ENCODE data around the gene PRXL2B.
"Not testable (repeated sequence)": the region's sequence is repeated elsewhere in the genome, so short reads cannot be mapped to it uniquely, and the experiment has no call there.

PRXL2B gene

GRCh38 chr1:2586154-2587070, at the start of gene PRXL2B:
Gene PRXL2B (plus strand): TSS chr1:2586777. CDS start chr1:2586886, 109 bp downstream.
- in situ Hi-C loops (cut with MboI; ENCODE audit: low sequenced_read_pairs): no loop called here

GRCh38 chr1:2537784-2538115, 48.8 kb upstream of the PRXL2B start:
- in situ Hi-C loops (cut with MboI; ENCODE audit: low sequenced_read_pairs): no loop called here

- in situ Hi-C loops (cut with MboI; ENCODE audit: low sequenced_read_pairs): no loop called here
Observed at GRCh38 chr1:2538376-2538775, 48.2 kb upstream of the PRXL2B start.

- in situ Hi-C loops (cut with MboI; ENCODE audit: low sequenced_read_pairs): no loop called here
Observed at GRCh38 chr1:2538872-2539271, 47.7 kb upstream of the PRXL2B start.

GRCh38 chr1:2539312-2539907, 47.2 kb upstream of the PRXL2B start:
- in situ Hi-C loops (cut with MboI; ENCODE audit: low sequenced_read_pairs): no loop called here

- in situ Hi-C loops (cut with MboI; ENCODE audit: low sequenced_read_pairs): no loop called here
Observed at GRCh38 chr1:2540816-2541492, 45.6 kb upstream of the PRXL2B start.

- in situ Hi-C loops (cut with MboI; ENCODE audit: low sequenced_read_pairs): no loop called here
Observed at GRCh38 chr1:2541619-2542245, 44.8 kb upstream of the PRXL2B start.

GRCh38 chr1:2542246-2542915, 44.2 kb upstream of the PRXL2B start:
- in situ Hi-C loops (cut with MboI; ENCODE audit: low sequenced_read_pairs): no loop called here

- in situ Hi-C loops (cut with MboI; ENCODE audit: low sequenced_read_pairs): no loop called here
Observed at GRCh38 chr1:2543543-2544092, 43.0 kb upstream of the PRXL2B start.

- in situ Hi-C loops (cut with MboI; ENCODE audit: low sequenced_read_pairs): no loop called here
Observed at GRCh38 chr1:2544093-2544874, 42.3 kb upstream of the PRXL2B start.

GRCh38 chr1:2544875-2545640, 41.5 kb upstream of the PRXL2B start:
- in situ Hi-C loops (cut with MboI; ENCODE audit: low sequenced_read_pairs): no loop called here

GRCh38 chr1:2545754-2546514, 40.6 kb upstream of the PRXL2B start:
- in situ Hi-C loops (cut with MboI; ENCODE audit: low sequenced_read_pairs): no loop called here

GRCh38 chr1:2546515-2547209, 39.9 kb upstream of the PRXL2B start:
- in situ Hi-C loops (cut with MboI; ENCODE audit: low sequenced_read_pairs): no loop called here

- in situ Hi-C loops (cut with MboI; ENCODE audit: low sequenced_read_pairs): no loop called here
Observed at GRCh38 chr1:2547210-2548067, 39.1 kb upstream of the PRXL2B start.

GRCh38 chr1:2548068-2548589, 38.4 kb upstream of the PRXL2B start:
- in situ Hi-C loops (cut with MboI; ENCODE audit: low sequenced_read_pairs): no loop called here

- in situ Hi-C loops (cut with MboI; ENCODE audit: low sequenced_read_pairs): not testable (repeated sequence)
Observed at GRCh38 chr1:2549367-2550029, 37.1 kb upstream of the PRXL2B start.

Data from hTERT RPE-1 (cell line).